Gastrocnemius medialis (tissue), 4 donors: Measurements from ENCODE around the gene KMT5B. TPM values are rescaled to one million over a fixed set of nuclear protein-coding genes. Genes with fewer than 3 reads are reported as not detected.

Experiments
- ATAC-seq, 2 donors: fragments of 150-250 bp; one replicate each; pipeline ENCODE4 v1.9.1; 2016
- DNase-seq, 2 donors: peaks; one replicate each; pipeline ENCODE4 v3.0.0-alpha.2; 2019
- H3K27ac ChIP-seq, 4 donors: fragments of 200-600 bp; sonication (generic); 1 replicate in 1 of 4; 2 replicates in 3 of 4; pipeline ENCODE4 v1.5.1; 2016 to 2018; ENCODE audit warnings: mild to moderate bottlenecking in 2 of 4, moderate library complexity in 1 of 4
- H3K27me3 ChIP-seq, 3 donors: fragments of 200-600 bp; sonication (generic) in 2 of 3; 1 replicate in 1 of 3; 2 replicates in 2 of 3; pipeline versions ENCODE4 v1.5.1 to v1.6.0; 2016 to 2019; ENCODE audit warnings: mild to moderate bottlenecking in 1 of 3, moderate library complexity in 1 of 3
- H3K36me3 ChIP-seq, 2 donors: fragments of 200-600 bp; sonication (generic) in 1 of 2; one replicate each; pipeline ENCODE4 v1.5.1; 2017 to 2018
- H3K4me1 ChIP-seq, 2 donors: fragments of 200-600 bp; sonication (generic) in 1 of 2; one replicate each; pipeline ENCODE4 v1.5.1; 2016 to 2017; ENCODE audit warnings: mild to moderate bottlenecking in 2 of 2
- H3K4me3 ChIP-seq, 4 donors: fragments of 200-600 bp; sonication (generic) in 3 of 4; 1 replicate in 1 of 4; 2 replicates in 3 of 4; pipeline ENCODE4 v1.5.1; 2016 to 2019; ENCODE audit warnings: mild to moderate bottlenecking in 2 of 4
- H3K9me3 ChIP-seq, 3 donors: fragments of 200-600 bp; sonication (generic) in 2 of 3; 1 replicate in 1 of 3; 2 replicates in 2 of 3; pipeline ENCODE4 v1.5.1; 2016 to 2019
- POLR2A ChIP-seq, 2 donors: fragments of 450-650 bp; IDR thresholded peaks; one replicate each; pipeline ENCODE4 v1.6.1; 2017; ENCODE audit warnings: antibody characterized with exemption in 2 of 2, mild to moderate bottlenecking in 2 of 2, moderate library complexity in 2 of 2
- in situ Hi-C, 4 donors: fragments of 200-750 bp; cut with MboI; loops; one replicate each; pipeline versions ENCODE4 v1.15.0 to v1.8.0; 2017; ENCODE audit warnings: low sequenced_read_pairs in 4 of 4
- intact Hi-C: fragments of 100-400 bp; cut with DNase I; formaldehyde crosslinking; loops from one replicate; pipeline ENCODE4 v1.15.1; 2023; ENCODE audit warnings: low total_unique reads
- total RNA-seq, 4 donors: library from RNA; depleted of rRNA; stranded (reverse); fragments of >200 nt; gene quantifications; one replicate each; pipeline versions ENCODE4 v1.1.0 to v1.2.3, GENCODE V29; 2016
- TF ChIP-seq, protein P1 (sequence below), 5 experiments: fragments of 450-650 bp in 3 of 5; fragments of 200-600 bp in 2 of 5; sonication (generic) in 2 of 5; IDR thresholded peaks in 4 of 5; conservative IDR thresholded peaks in 1 of 5; 1 replicate in 4 of 5; 2 replicates in 1 of 5; pipeline ENCODE4 v1.5.1; 2016 to 2019; ENCODE audit warnings: antibody characterized with exemption in 5 of 5, mild to moderate bottlenecking in 3 of 5, moderate library complexity in 3 of 5

The KMT5B gene
- total RNA-seq, 4 donors from 2014 or later, result 17.3 to 21.0 (median 19.2) TPM

DNA sequence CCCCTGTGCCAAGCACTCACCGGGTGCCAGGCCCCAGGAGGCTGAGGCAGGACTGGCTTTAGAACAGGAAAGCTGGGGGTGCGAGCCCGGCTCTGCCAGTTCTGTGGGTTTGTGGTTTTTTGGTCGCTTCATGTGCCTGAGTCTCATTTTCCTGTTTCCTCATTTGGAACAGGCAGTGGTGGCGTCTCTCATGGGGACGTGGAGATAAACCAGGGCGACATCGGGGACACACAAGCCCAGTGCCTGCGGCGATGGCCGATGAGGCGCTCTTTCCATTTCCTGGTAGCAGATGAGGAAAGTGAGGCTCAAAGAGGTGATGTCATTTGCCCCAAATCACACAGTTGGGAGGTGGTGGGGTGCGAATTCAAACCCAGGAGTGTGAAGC is 71.1 kb downstream of the KMT5B start:
- TF ChIP-seq, protein P1, sequence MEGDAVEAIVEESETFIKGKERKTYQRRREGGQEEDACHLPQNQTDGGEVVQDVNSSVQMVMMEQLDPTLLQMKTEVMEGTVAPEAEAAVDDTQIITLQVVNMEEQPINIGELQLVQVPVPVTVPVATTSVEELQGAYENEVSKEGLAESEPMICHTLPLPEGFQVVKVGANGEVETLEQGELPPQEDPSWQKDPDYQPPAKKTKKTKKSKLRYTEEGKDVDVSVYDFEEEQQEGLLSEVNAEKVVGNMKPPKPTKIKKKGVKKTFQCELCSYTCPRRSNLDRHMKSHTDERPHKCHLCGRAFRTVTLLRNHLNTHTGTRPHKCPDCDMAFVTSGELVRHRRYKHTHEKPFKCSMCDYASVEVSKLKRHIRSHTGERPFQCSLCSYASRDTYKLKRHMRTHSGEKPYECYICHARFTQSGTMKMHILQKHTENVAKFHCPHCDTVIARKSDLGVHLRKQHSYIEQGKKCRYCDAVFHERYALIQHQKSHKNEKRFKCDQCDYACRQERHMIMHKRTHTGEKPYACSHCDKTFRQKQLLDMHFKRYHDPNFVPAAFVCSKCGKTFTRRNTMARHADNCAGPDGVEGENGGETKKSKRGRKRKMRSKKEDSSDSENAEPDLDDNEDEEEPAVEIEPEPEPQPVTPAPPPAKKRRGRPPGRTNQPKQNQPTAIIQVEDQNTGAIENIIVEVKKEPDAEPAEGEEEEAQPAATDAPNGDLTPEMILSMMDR (IDR thresholded peaks at IDR 0.05 in 4 of 5, conservative IDR thresholded peaks at IDR 0.05 in 1 of 5), result no peak
- no peak for TF ChIP-seq POLR2A (IDR thresholded peaks at IDR 0.05)
- H3K27me3 ChIP-seq, result no peaks in the 10 kb centered on the region
- in situ Hi-C loops, result no loop called here
- no peaks in the 10 kb centered on the region for H3K36me3 ChIP-seq
- peaks cover 0 to 8% of the 10 kb centered on the region in 2 donors for H3K4me1 ChIP-seq
- no peaks in the 10 kb centered on the region for H3K9me3 ChIP-seq
- intact Hi-C loops, result no loop called here
- H3K27ac ChIP-seq, result no peak overlapping the region
- no peak for ATAC-seq
- H3K4me3 ChIP-seq, result no peak overlapping the region
- DNase-seq, result no peak

DNA sequence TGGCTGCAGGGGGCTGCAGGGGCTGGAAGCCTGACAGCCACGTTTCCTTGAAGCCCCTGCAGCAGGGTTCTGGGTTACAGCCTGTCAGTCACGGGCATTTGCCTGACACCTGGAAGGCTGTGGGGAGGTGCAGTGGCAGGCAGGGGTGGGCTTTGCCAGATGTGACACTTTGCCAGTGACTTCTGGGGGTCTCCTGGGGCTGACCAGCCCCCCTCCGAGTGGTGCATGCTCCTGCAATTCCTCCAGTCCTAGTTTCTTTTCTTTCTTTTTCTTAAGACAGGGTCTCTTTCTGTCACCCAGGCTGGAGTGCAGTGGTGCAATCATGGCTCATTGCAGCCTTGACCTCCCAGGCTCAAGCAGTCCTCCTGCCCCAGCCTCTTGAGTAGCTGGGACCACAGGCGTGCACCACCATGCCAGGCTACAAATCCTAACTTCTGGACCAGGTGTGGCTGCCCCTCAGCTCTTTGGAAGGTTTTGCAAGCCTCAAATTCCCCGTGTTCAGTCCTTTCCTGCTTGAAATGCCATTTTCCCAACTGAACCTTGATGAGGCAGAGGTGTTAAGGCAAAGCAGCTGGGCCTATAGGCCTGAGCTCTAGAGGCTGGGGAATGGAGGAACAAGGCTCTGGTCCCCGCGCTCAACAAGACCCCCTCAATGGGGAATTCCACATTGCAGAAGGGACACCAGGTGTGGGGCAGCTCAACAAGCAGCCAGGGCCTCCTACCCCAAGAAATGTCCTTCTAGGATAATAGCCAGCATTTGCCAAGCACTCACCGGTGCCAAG is 71.7 kb downstream of the KMT5B start:
- Histone ChIP-seq H3K27me3 (no peaks in the 10 kb centered on the region), H3K4me1 (peaks cover 0 to 3% of the 10 kb centered on the region in 2 donors), H3K36me3 (no peaks in the 10 kb centered on the region), H3K4me3 (no peak overlapping the region), H3K9me3 (no peaks in the 10 kb centered on the region), H3K27ac (no peak overlapping the region)
- no peak for DNase-seq
- in situ Hi-C loops, result no loop called here
- intact Hi-C loops, result no loop called here
- no peak for ATAC-seq
- TF ChIP-seq, protein P1 (IDR thresholded peaks at IDR 0.05 in 4 of 5, conservative IDR thresholded peaks at IDR 0.05 in 1 of 5), result no peak
- TF ChIP-seq POLR2A (IDR thresholded peaks at IDR 0.05), result no peak

DNA sequence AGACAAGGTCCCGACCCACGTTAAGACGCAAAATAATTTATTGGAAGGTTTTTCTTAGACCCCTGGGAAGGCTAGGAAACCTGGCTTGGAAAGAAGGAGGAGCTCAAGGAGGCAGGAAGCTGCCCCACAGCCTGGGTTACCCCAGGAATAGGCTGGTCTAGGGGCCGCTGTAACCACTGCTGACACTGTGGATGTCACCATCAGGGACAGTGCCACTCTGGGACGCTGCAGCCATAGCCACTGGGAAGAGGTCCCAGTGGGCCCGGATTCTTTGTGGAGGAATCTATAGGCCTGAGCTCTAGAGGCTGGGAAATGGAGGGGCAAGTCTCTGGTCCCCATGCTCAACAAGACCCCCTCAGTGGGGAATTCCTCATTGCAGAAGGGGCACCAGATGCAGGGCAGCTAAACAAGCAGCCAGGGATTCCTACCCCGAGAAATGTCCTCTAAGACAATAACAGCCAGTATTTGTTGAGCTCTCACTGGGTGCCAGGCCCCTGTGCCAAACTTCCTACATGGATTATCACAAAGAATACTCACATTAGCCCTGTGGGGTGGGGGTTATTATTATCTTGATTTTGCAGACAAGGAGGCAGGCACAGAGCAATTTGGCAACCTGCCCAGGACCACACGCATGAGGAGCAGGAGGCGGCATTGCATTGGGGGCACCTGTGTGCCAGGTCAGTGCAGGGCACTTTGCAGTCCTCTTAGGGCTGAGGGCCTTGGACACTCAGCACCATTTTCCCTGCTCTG is 72.4 kb downstream of the KMT5B start:
- Histone ChIP-seq H3K27ac (no peak overlapping the region), H3K4me3 (no peak overlapping the region), H3K9me3 (no peaks in the 10 kb centered on the region), H3K36me3 (no peaks in the 10 kb centered on the region), H3K27me3 (no peaks in the 10 kb centered on the region), H3K4me1 (no peaks in the 10 kb centered on the region)
- DNase-seq, result no peak
- intact Hi-C loops (no loop called here), in situ Hi-C loops (no loop called here)
- no peak for TF ChIP-seq POLR2A (IDR thresholded peaks at IDR 0.05)
- TF ChIP-seq, protein P1 (IDR thresholded peaks at IDR 0.05 in 4 of 5, conservative IDR thresholded peaks at IDR 0.05 in 1 of 5), result no peak
- ATAC-seq, result no peak

DNA sequence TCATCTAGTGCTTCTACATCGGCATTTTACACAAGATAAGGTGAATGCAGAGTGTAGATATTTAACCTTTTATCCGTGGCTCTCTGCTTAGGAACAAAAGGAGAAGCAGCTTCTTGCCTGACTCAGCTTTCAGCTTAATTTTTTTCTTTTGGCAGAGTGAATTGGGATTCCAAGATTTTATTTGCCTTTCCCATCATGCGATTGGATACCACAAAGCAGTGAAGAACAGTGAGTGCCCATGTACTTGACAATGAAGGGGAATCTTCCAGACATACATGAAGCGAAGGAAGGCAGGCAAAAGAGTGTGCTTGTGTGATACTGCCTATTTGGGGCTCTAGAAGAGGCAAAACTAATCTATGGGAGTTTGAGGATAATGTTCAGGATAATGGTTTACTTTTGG is 74.9 kb downstream of the KMT5B start:
- no peak for ATAC-seq
- in situ Hi-C loops, result loop anchor here in 1 of 4 donors (5.0 kb wide), 1 partner anchor 36 kb away; no protein-coding TSS in a partner anchor
- intact Hi-C loops, result no loop called here

More for the DNA sequence above, 74.9 kb downstream of the KMT5B start:
- Histone ChIP-seq H3K4me3 (no peak overlapping the region), H3K27ac (no peak overlapping the region), H3K36me3 (no peaks in the 10 kb centered on the region), H3K9me3 (no peaks in the 10 kb centered on the region), H3K27me3 (no peaks in the 10 kb centered on the region), H3K4me1 (no peaks in the 10 kb centered on the region)
- no peak for DNase-seq
- no peak for TF ChIP-seq POLR2A (IDR thresholded peaks at IDR 0.05)
- TF ChIP-seq, protein P1 (IDR thresholded peaks at IDR 0.05 in 4 of 5, conservative IDR thresholded peaks at IDR 0.05 in 1 of 5), result no peak
